Activated T-helper 2 cell treated with anti-CD3 and anti-CD28 coated beads, Interferon-gamma antibody, Interleukin-2, Interleukin-4, amounts not matched to agents 10 μg/mL and 5 μg/mL and 100 μg/mL, durations not matched to agents 14 hours and 24 hours and 36 hours (primary cell): ENCODE data around the gene SLC2A8. TPM values are rescaled to one million over a fixed set of nuclear protein-coding genes. Genes with fewer than 3 reads are reported as not detected.

Source experiments
- DNase-seq: peaks from one replicate; pipeline ENCODE4 v3.0.0; 2021; ENCODE audit warnings: low spot score
- H3K27ac Mint-ChIP-seq: one replicate; pipeline ENCODE4 v1.8.0; 2021; ENCODE audit warnings: mixed read lengths
- H3K27me3 Mint-ChIP-seq: one replicate; pipeline ENCODE4 v1.8.0; 2021; ENCODE audit warnings: low read depth, mixed read lengths
- H3K36me3 Mint-ChIP-seq: one replicate; pipeline ENCODE4 v1.8.0; 2021; ENCODE audit warnings: low read depth, mixed read lengths
- H3K4me1 Mint-ChIP-seq: one replicate; pipeline ENCODE4 v1.8.0; 2021; ENCODE audit warnings: low read depth, mixed read lengths
- H3K4me3 Mint-ChIP-seq: one replicate; pipeline ENCODE4 v1.8.0; 2021; ENCODE audit warnings: low read depth, mild to moderate bottlenecking, moderate library complexity, mixed read lengths
- H3K9me3 Mint-ChIP-seq: one replicate; pipeline ENCODE4 v1.8.0; 2021; ENCODE audit warnings: mixed read lengths
- intact Hi-C: fragments of 100-400 bp; cut with micrococcal nuclease; formaldehyde crosslinking; loops from one replicate; pipeline ENCODE4 v1.15.1; 2023
- total RNA-seq: library from RNA; stranded (reverse); gene quantifications from 2 replicates; pipeline ENCODE4 v1.2.3, GENCODE V29; 2022

Gene SLC2A8
- total RNA-seq, 1 donor from 2014 or later, result 9.8 TPM

DNA sequence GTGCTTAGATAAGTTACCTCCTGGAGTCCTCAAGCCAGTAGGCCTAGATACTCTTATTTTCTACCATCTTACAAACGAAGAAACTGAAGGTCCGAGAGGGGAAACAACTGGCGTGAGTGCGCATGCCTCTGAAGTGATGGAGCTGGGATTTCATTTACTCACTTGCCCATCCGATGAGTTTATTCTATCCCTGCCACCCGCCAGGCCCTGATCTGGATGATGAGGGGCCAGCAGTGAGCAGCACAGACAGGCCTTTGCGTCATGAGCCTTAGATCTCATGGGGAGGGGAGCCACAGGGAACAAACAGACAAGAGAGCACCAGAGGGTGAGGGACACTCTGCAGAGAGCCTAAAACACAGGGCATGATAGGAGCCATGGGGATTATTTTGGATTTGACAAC lies 34.1 kb upstream of the SLC2A8 start:
- H3K4me1 Mint-ChIP-seq, result peaks cover 11% of the 10 kb centered on the region
- H3K27me3 Mint-ChIP-seq, result peaks cover 2% of the 10 kb centered on the region
- no peaks in the 10 kb centered on the region for H3K9me3 Mint-ChIP-seq
- intact Hi-C loops, result no loop called here
- no peak overlapping the region for H3K27ac Mint-ChIP-seq
- no peak overlapping the region for H3K4me3 Mint-ChIP-seq
- no peaks in the 10 kb centered on the region for H3K36me3 Mint-ChIP-seq
- no peak for DNase-seq

- H3K27me3 Mint-ChIP-seq, result peaks cover 20% of the 10 kb centered on the region
- H3K4me3 Mint-ChIP-seq, result no peak overlapping the region
- intact Hi-C loops, result no loop called here
- no peaks in the 10 kb centered on the region for H3K9me3 Mint-ChIP-seq
- H3K4me1 Mint-ChIP-seq, result peaks cover 11% of the 10 kb centered on the region
- H3K27ac Mint-ChIP-seq, result no peak overlapping the region
- H3K36me3 Mint-ChIP-seq, result no peaks in the 10 kb centered on the region
- DNase-seq, result no peak
These were observed 31.5 kb upstream of the SLC2A8 start for GRCh38 chr9:127365461-127365860.

DNA sequence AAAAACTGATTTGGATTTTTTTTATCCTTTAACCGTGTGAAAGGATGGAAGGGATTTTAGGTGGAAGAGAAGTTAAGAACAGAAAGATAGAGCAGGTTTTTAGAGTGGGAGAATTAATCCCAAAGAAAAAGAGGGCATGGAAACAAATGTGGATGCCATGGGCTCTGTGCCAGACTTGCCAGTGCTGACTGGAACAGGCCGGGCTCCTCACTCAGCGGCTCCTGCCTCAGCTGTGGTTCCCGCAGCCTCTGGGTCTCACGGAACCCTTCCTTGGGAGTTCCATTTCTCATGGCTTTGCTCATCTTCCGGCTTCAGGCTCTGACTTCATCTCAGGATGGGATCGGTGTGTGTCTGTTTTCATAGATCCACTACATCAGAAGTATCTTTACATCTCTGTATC lies 30.4 kb upstream of the SLC2A8 start:
- Mint-ChIP-seq H3K27me3 (peaks cover 30% of the 10 kb centered on the region), H3K4me1 (peaks cover 6% of the 10 kb centered on the region), H3K27ac (no peak overlapping the region), H3K36me3 (no peaks in the 10 kb centered on the region), H3K4me3 (no peak overlapping the region), H3K9me3 (no peaks in the 10 kb centered on the region)
- intact Hi-C loops, result no loop called here
- DNase-seq, result no peak

DNA sequence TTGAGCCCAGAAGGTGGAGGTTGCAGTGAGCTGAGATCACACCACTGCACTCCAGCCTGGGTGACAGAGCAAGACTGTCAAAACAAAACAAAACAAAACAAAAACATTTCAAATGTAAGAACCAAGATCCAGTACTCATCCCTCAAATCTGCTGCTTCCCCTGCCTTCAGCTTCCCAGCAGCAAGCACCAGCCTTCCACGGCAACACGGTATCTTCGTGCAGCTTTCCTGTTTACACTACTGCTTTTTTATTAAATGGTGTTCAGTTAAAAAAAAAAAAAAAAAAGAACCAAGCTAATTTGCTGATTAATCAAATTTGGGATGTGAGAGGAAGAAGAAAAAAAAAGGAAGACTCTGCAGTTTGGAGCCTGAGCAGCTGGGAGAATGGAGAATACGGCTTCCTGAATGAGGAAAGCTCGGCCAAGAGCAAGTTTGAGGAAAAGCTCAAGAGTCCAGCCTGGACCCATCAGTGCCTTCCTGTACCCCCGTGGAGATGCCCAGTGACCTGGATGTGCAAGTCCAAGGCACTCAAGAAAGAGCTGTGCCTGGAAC lies 28.0 kb upstream of the SLC2A8 start:
- Mint-ChIP-seq H3K36me3 (no peaks in the 10 kb centered on the region), H3K27me3 (peaks cover 46% of the 10 kb centered on the region), H3K9me3 (no peaks in the 10 kb centered on the region), H3K4me3 (no peak overlapping the region), H3K27ac (no peak overlapping the region), H3K4me1 (no peaks in the 10 kb centered on the region)
- intact Hi-C loops, result no loop called here
- DNase-seq, result no peak

GRCh38 chr9:127369428-127369827 lies 27.5 kb upstream of the SLC2A8 start:
- H3K27me3 Mint-ChIP-seq, result peaks cover 49% of the 10 kb centered on the region
- H3K9me3 Mint-ChIP-seq, result no peaks in the 10 kb centered on the region
- no peak for DNase-seq
- no peaks in the 10 kb centered on the region for H3K4me1 Mint-ChIP-seq
- H3K36me3 Mint-ChIP-seq, result no peaks in the 10 kb centered on the region
- H3K27ac Mint-ChIP-seq, result no peak overlapping the region
- no peak overlapping the region for H3K4me3 Mint-ChIP-seq
- intact Hi-C loops, result no loop called here

DNA sequence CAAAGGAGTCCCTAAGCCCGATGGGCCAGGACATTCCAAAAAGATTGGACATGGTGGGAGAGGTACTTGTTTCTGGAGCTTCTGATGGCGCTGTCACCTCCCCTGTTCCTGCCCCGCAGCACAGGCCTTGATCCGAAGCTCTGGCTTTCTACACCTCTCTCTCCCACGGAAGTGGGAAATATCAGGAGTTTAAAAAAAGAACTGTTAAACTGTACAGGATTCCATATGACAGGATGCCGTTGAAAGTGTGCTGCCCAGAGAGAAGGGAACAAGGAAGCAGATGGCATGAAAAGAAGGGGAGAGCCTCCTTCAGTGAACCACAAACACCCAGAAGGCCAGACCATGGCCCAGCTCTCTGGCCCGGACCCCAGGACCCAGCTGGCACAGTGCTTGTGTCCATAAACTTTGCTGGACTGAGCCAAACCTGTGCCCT lies 26.8 kb upstream of the SLC2A8 start:
- Mint-ChIP-seq H3K36me3 (no peaks in the 10 kb centered on the region), H3K27ac (no peak overlapping the region), H3K4me1 (no peaks in the 10 kb centered on the region), H3K27me3 (peaks cover 54% of the 10 kb centered on the region), H3K9me3 (no peaks in the 10 kb centered on the region), H3K4me3 (no peak overlapping the region)
- DNase-seq, result no peak
- intact Hi-C loops, result no loop called here

DNA sequence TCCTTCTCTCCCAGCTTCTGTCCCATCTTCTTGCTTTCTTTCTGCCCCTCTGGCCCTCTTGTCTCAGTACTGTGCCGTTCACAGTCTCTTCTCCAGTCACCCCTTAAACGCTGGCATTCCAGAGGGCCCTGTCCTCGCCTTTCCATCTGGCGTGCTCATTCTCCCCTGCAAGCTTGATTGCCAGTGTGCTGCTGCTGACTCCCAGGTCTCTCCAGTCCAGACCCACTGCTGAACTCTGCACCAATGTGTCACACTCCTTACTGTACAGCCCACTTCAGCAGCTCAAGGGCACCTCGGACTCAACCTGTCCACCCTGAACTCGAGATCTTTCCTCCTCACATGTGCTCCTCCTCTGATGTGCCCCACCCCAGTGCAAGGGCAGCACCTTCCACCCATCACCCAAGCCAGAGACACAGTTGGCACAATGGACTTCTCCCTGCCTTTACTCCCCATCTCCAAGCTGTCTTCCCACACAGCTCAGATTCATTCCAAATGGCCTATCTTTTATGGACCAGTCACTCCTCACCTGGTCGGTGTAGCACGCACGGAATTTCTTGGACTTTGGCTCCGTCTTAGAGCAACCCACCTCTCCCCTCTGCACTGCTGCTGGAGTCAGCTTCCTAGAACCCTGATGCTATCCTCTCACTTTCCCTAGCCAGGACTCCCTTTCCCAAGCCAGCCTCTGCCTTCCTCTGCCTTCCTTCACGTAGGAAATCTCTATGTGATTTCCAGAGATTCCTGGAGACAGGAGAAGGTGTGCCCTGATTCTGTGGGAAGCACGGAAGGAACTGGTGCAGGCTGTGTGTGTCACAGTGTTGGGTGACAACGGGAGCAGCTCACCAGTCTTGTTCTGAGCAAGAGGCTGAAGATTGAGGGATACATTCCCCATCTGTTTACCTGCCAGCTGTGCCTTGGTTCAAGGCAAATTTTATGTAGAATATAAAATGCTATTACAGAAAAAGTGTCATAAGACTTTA lies 26.0 kb upstream of the SLC2A8 start:
- Mint-ChIP-seq H3K4me3 (no peak overlapping the region), H3K4me1 (no peaks in the 10 kb centered on the region), H3K27me3 (peaks cover 60% of the 10 kb centered on the region), H3K27ac (no peak overlapping the region), H3K9me3 (no peaks in the 10 kb centered on the region), H3K36me3 (no peaks in the 10 kb centered on the region)
- intact Hi-C loops, result no loop called here
- no peak for DNase-seq

- no peak overlapping the region for H3K27ac Mint-ChIP-seq
- H3K9me3 Mint-ChIP-seq, result peaks cover 11% of the 10 kb centered on the region
- no peaks in the 10 kb centered on the region for H3K36me3 Mint-ChIP-seq
- H3K4me3 Mint-ChIP-seq, result no peak overlapping the region
- DNase-seq, result no peak
- no peaks in the 10 kb centered on the region for H3K4me1 Mint-ChIP-seq
- intact Hi-C loops, result loop anchor here (10.0 kb wide), 1 partner anchor 396 kb away; no protein-coding TSS in a partner anchor
- H3K27me3 Mint-ChIP-seq, result peaks cover 52% of the 10 kb centered on the region
These were observed 16.5 kb upstream of the SLC2A8 start for GRCh38 chr9:127380479-127380878.

GRCh38 chr9:127382541-127382940 lies 14.4 kb upstream of the SLC2A8 start:
- peaks cover 3% of the 10 kb centered on the region for H3K4me1 Mint-ChIP-seq
- intact Hi-C loops, result loop anchor here (10.0 kb wide), 1 partner anchor 398 kb away; no protein-coding TSS in a partner anchor
- H3K36me3 Mint-ChIP-seq, result no peaks in the 10 kb centered on the region
- no peak overlapping the region for H3K4me3 Mint-ChIP-seq
- DNase-seq, result no peak
- H3K27me3 Mint-ChIP-seq, result peaks cover 54% of the 10 kb centered on the region
- no peak overlapping the region for H3K27ac Mint-ChIP-seq
- peaks cover 11% of the 10 kb centered on the region for H3K9me3 Mint-ChIP-seq

- no peak for DNase-seq
- Mint-ChIP-seq H3K4me1 (peaks cover 16% of the 10 kb centered on the region), H3K4me3 (no peak overlapping the region), H3K27me3 (peaks cover 50% of the 10 kb centered on the region), H3K36me3 (no peaks in the 10 kb centered on the region), H3K27ac (no peak overlapping the region), H3K9me3 (peaks cover 9% of the 10 kb centered on the region)
- intact Hi-C loops, result loop anchor here (10.0 kb wide), 1 partner anchor 399 kb away; no protein-coding TSS in a partner anchor
These were observed 12.8 kb upstream of the SLC2A8 start for GRCh38 chr9:127384016-127384730.

GRCh38 chr9:127384901-127385300 lies 12.1 kb upstream of the SLC2A8 start:
- Mint-ChIP-seq H3K27me3 (peaks cover 46% of the 10 kb centered on the region), H3K4me1 (peaks cover 21% of the 10 kb centered on the region), H3K9me3 (peaks cover 6% of the 10 kb centered on the region), H3K27ac (no peak overlapping the region), H3K36me3 (no peaks in the 10 kb centered on the region), H3K4me3 (no peak overlapping the region)
- no peak for DNase-seq
- intact Hi-C loops, result loop anchor here (10.0 kb wide), 1 partner anchor 400 kb away; no protein-coding TSS in a partner anchor

DNA sequence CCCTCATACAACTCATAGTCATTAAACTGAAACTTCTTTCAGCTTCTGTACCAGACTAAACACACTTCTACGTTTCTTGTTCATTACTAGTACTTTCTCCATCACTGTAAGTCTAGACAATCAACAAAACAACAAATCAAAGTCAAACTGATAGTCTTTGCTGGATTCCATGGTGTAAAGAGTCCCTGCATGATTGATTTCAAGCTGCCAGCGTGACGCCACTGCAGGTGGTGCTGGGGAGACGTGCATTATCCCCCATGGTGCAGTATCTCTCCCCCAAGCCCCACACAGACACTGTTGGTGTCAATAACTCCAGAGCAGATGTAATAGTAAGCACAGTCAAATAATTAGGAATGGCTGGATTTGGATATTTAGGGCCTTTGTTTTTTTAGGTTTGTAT lies 10.7 kb upstream of the SLC2A8 start:
- peaks cover 43% of the 10 kb centered on the region for H3K27me3 Mint-ChIP-seq

More for the DNA sequence above, 10.7 kb upstream of the SLC2A8 start:
- Mint-ChIP-seq H3K4me1 (peaks cover 26% of the 10 kb centered on the region), H3K9me3 (no peaks in the 10 kb centered on the region), H3K36me3 (no peaks in the 10 kb centered on the region), H3K4me3 (no peak overlapping the region), H3K27ac (no peak overlapping the region)
- no peak for DNase-seq
- intact Hi-C loops, result loop anchor here (10.0 kb wide), 1 partner anchor 401 kb away; no protein-coding TSS in a partner anchor
